ENCODE measurements around the gene CORO2B.

CORO2B gene

DNA sequence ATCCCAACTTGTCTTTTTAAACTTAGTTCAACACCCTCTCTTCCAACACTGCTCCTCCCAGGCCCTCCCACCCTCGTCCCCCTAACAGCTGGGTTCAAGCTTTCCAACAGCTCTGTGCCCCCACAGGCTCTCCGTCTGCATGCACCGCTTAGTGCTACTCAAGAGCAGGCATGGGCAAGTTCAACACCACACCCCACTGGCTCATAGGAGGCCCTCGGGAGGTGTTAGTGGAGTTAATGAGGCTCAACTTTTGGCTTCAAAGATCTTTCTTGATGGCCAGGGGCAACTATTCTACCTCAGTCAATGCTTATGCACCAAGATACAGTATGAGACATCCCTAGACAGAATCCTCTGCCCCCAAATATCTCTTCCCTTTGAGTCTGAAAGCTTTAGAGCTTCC is 127.5 kb downstream of the CORO2B start:
- peak; percentile 11 for DNase-seq

DNA sequence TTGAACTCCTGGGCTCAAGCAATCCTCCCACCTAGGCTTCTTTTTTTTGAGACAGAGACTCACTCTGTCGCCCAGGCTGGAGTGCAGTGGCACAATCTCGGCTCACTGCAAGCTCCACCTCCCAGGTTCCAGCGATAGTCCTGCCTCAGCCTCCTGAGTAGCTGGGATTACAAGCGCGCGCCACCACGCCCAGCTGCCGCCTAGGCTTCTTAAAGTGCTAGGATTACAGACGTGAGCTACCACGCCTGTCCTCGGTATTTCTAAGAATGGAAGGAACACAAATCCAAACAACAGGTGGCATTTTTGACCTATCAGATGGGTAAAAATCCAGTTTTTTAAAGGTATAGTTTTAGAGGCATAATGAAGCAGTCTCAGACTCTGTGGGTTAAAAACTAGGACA is 128.1 kb downstream of the CORO2B start:
- DNase-seq: peak; percentile 66

DNA sequence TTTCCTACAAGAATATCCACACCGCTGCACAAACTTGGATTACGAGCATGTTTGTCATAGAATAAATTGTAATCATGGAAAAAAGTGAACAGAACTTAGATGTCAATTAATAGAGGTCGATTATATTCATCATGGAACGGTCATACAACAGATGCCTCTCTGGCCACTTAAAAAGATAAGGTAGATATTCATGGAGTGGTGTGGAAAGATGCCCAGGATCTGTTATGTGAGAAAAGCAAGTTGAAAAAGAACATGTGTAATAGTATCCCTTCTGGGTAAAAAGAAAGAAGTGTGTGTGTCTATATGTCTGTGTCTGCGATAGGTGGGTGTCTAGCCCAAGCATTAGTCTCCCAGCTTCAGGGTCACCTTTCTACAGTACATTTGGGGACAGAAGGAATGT is 128.6 kb downstream of the CORO2B start:
- DNase-seq: no peak

DNA sequence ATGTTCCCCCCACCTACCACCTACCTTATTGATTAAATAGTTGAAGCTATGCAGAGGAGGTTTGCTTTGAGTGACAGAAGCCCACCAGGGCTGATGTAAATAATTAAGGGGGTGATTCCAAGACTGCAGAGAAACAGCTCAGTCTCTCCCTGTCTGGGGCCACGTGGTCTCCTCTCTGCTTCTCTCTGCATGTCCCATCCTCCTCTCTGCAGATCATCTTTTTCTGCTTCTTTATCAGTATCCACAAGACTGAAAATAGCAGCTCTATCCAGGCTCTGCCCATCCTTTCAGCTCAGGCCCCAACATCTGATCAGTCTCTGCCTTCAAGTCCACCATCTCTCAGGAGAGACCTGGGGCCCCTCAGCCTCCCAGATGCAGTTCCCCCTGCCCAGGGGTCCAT is 131.1 kb downstream of the CORO2B start:
- DNase-seq: peak; percentile 36

DNA sequence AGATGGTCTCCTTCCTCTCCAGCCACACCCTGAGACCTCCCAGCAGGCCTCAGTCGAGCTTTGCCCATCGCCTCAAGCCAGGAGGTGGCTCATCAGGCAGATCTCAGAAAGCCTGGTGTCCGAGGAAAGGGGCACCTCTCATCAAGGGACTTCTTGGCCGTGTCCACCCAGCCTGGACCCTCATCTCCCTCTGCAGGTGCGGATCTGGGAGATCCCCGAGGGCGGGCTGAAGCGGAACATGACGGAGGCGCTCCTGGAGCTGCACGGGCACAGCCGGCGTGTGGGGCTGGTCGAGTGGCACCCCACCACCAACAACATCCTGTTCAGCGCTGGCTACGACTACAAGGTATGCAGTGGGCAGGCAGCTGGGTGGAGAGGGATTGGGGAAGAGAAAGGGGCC is 131.7 kb downstream of the CORO2B start:
- DNase-seq: no peak

DNA sequence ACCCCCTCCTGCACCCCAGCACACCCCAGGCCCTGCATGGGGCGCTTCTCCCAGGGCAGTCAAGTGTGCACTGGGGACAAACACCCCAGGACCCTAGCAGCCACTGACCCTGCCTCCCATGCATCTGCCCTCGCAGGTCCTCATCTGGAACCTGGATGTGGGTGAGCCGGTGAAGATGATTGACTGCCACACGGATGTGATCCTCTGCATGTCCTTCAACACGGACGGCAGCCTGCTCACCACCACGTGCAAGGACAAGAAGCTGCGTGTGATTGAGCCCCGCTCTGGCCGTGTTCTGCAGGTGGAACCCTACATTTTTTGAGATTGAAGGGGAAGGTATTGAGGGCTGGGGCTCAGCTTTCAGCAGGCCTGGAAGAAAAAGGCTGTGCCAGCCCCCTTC is 132.6 kb downstream of the CORO2B start:
- DNase-seq: no peak

DNA sequence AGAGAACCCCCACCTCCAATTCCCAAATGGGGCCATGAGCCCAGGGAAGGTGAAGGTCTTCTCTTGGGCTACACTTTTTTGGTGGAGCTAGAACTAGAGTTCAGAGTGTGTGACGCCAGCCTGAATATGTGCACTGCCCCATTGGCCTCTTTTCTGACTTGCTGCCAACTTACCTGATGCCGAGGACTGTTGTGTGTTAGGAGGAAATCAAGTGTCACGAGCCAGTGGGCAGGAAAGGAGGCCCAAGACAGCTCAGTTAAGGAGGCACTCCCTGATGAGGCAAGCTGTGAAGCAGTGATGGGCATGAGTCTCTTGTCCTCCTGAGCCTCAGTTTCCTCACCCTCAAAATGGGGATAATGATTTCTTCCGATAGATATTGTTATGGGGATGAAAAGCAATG is 134.1 kb downstream of the CORO2B start:
- no peak for DNase-seq

DNA sequence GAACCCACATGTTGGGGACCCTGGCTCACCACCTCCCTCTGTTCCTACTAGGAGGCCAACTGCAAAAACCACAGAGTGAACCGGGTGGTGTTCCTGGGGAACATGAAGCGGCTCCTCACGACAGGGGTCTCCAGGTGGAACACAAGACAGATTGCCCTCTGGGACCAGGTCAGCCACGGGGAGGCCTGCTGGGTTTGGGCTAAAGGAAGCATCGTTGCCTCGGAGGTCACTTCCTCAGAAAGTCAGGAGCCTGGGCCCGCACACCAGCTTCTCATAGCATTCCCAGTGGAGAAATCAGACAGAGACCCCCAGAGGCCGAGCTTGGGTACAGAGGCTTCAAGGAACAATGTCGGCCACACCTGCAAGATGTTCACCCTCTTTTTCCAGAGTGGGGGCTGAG is 135.1 kb downstream of the CORO2B start:
- DNase-seq: no peak

DNA sequence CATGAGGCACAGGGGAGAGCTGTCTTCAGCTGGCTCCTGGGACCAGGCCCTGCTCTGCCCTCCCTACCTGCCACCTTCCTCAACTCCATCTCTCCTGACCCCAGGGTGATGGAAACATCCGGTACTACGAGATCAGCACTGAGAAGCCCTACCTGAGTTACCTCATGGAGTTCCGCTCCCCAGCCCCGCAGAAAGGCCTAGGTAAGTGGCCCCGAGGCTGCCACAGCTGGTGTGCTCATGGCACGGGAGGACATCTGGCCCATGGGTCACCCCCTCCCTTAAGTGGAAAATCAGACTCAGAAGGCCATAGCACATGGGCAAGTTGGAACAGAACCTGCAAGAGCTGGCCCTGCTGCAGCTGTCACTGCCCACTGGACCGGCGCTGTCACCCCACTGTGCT is 136.3 kb downstream of the CORO2B start:
- DNase-seq: no peak

DNA sequence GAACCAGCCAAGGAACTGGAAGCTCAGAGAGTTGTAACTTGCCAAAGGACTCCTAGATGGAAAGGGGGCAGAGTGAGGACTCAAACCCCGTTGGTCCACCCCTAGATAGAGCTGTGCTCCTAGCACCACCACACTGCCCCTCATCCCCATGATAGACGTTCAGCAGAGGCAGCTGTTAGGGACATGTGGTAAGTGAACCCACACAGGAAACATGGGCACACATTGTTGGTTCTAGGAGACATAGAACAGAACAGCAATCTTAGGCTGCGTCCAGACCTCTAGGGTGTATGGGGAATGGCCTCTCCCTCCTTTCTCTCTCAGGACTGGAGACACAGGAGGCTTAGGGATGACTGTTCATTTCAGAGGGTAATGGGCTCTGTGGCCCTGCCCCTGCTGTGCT is 139.2 kb downstream of the CORO2B start:
- DNase-seq: no peak

DNA sequence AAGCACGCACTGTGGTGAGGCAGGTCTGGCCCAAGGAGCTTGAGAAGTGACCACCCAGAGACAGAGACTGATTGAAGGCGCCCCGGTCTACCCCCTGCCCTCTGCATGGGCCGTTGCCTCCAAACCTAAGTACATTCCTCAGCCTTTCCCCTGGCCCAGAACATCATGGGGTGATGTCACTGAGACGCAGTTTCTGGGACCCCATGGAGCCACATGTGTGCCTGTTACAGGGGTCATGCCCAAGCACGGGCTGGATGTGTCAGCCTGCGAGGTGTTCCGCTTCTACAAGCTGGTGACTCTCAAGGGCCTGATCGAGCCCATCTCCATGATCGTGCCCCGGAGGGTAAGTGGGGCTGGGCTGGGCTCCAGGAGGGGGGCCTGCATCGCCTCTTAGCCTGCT is 139.7 kb downstream of the CORO2B start:
- no peak for DNase-seq

DNA sequence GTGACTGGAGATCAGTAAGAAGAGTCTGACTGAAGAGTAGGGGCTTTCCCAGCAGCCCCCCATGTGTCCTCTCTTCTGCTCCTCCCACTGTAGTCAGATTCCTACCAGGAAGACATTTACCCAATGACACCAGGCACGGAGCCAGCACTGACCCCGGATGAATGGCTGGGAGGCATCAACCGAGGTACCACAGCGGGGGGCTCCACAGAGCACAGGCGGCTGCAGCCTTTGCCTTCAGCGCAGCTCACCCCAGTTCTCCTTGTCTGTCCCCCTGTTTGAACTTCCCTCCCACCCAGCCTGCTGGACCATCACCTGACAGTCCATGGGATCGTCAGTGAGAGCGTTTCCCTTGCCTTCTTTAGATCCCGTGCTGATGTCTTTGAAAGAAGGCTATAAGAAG is 140.3 kb downstream of the CORO2B start:
- no peak for DNase-seq

DNA sequence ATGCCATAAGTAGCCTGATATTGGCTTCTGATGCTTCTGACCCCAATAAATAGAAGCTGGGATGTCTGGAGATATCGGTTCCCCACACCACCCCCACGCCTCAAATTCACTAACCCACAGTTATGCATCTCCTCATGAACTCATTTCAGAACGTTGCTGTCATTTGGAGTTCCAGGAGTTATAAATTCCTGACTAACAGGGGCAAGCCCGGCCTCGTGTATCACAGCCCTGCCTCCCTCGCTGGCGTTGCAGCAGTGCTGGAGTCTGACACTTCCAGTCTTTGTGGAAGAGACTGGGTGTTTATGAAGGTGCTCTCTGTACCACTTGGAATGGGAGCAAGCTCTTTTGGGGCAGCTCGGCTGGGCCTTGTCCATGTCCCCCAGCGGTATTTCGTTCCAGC is 140.9 kb downstream of the CORO2B start:
- DNase-seq: no peak

DNA sequence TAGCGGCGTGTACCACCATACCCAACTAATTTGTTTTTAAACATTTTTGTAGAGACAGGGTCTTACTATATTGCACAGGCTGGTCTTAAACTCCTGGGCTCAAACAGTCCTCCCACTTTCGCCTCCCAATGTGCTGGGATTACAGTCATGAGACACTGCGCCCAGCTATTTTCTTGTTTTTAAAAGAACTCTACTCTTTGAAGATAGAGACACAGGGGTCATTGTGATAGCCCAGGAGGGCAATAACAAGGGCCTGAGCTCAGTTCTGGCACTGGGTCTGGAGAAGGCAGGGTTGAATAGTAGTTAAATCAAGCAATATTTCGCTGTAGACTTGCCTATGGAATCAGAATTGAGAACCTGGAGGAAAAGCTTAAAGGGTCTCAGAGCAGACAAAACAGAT is 143.1 kb downstream of the CORO2B start:
- no peak for DNase-seq

DNA sequence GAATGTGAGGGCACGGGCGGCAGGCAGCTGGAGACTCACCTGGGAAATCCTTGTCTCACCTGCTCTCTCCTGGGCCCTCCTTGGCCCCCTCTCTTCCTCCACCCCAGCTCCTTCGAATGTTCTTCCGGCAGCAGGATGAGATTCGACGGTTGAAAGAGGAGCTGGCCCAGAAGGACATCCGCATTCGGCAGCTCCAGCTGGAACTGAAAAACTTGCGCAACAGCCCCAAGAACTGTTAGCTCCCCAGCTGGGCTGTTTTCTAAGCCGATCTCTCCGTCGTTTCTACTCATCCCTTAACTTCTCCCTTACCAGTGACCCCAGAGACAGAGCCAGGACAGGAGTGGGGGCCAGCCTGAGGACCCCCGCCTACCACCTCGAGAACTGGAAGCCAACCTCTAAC is 146.9 kb downstream of the CORO2B start:
- DNase-seq: no peak

DNA sequence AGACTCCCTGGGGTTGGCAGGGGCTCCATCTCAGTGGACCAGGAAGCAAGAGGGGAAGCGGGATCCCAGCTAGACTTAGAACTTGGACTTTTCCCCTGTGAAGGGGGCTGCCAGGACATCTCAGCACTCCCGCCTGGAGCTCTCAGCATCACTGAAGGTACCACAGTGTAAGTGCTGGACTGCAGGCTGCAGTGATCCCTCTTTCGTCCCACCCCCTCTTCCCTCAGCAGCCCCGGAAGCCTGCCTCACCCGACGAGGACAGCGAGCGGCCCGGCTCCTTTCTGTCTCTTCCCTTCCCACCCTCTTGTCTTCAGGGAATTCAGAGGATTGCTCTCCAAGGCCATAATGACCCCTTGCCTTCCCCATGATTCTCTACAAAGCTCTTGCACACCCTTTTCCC is 147.5 kb downstream of the CORO2B start:
- no peak for DNase-seq

DNA sequence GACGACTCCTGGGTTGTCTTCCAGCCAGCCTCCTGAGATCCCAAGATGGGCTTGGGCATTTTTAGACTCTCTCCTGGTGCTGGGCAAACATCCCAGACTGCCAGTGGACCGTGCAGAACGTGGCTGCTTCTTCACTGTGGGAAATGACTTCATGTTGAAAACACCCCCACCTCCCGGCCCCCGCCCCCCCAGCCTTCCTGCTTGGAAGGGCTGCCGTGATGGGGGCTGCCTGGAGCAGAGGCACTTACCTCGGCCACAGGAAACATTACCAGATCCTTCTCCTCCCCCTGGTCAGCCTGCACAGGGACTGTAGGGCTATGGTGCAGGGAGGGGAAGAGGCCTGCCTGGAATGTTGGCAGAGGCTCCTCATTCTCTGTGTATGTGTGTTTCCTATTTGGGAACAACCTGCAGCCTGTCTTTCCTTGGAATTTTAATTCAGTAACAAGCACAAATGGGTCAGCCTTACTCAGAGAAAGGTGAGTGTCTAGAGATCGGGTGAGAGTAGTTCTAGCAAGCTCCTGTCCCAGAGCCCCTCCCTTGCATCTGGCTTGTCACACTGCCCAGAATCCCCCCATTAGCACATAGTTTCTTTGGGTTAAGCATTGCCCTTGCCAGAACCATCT is 151.1 kb downstream of the CORO2B start:
- DNase-seq: no peak

DNA sequence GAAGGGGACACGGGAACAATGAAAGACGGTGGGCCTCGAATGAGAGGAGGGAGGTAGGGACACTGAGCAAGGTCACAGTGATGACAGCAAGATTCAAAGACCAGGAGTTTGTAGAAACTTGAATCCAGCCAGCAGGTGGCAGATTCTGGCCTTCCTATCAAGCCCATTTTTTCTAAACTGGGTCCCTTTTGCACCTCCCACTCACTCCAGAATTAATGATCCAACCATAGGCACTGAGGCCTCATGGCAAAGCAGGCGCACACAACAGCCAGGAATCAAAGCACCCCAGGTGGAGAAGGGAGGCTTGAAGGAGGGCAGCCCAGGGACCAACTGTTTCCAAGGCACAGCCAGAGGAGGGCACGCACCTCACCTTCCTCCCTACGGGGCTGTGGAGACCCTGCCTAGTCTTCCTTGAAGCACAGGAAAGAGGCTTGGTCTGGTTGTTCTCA is 151.7 kb downstream of the CORO2B start:
- DNase-seq: peak; percentile 61

DNA sequence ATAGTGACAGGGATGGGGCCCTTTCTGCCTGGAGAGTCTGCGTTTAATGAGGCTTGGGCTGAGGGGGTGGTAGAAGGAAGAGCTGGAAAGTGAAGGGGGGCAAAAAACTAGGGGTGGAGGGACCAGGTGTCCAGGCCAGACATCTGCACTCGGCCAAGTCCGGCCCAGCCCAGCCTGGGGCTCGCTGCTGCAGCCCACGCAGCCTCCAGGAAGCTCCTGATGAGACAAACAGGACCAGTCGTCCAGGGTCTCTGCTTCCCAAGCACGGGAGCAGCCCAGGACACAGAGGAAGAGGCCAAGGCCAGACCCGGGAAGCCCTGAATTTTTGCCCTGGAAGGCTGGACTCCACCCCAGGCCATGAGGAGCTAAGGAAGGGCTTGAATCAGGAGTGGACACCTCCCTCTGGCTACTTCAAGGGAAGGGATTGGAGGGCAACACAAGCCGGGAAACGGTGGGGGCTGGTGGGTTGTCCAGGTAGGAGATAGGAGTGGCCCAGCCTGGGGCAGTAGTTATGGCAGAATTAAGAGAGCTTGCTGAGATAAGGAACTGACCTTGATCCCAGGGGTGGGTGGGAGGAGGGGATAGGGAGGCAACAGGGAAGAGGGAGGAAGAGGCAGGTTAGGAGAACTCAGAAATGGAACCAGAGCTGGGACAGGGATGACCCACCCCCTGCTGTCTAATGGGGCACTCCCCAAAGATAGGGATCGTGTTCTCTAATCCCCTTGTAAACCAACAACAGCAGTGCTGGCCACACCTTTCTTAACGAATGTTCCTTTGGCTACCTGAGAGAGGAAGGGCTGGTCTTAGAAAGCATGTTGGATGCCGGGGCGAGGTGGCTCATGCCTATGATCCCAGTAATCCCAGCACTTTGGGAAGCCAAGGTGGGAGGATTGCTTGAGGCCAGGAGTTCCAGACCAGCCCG is 152.4 kb downstream of the CORO2B start:
- DNase-seq: no peak

DNA sequence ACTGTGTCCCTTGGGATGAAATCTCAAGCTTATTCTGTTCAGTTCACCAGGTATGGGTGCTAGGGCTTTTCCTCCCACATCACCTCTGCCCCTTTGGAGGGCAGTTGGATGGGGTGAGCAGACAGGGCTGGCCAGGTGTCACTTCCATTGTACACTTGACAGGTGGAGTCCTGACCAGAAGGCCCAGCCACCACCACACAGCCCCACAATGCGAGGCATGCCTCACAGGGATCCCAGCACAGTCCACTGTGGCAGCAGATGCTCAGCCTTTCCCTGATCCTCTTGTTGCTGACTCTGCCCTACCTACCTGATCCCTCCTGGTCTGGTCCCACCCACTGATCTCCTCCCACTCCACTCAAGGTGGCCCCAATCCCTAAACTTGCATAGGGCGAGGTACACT is 153.7 kb downstream of the CORO2B start:
- DNase-seq: no peak

DNA sequence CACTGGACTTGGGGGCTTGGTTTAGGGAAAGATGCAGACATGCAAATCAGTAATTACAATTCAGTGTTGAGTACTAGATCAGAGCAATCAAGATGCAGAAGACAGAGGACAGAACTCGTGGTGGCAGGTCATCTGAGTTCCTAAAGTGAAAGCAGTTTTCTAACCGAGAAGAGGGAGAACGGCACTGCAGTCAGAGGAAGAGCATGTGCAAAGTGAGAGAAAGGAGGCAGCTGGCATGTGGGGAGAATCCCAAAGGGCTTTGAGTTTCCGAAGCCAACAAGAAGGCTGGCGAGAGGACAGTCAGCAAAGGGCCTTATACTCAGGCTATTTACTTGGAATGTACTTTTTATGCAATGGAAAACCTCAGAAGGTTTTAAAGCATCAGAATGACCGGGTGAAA is 154.9 kb downstream of the CORO2B start:
- no peak for DNase-seq

DNA sequence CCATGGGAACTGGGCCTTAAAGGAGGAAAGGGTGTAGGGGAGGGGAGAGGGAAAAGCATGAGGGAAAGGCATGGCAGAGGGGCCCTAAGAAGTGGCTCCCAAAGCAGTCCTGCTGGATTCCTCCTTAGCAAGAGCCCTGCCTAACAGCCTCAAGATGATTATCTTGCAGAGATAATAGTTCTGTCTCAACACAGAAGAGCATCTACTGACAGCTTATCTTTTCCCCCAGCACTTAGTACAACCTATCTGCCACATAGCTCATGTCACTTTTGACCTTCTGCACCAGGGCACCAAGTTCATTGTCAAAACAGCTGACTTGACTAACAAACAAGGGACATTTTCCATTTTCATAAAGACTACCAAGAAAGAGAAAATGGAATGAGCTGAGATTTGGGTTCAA is 155.6 kb downstream of the CORO2B start:
- peak; percentile 66 for DNase-seq

DNA sequence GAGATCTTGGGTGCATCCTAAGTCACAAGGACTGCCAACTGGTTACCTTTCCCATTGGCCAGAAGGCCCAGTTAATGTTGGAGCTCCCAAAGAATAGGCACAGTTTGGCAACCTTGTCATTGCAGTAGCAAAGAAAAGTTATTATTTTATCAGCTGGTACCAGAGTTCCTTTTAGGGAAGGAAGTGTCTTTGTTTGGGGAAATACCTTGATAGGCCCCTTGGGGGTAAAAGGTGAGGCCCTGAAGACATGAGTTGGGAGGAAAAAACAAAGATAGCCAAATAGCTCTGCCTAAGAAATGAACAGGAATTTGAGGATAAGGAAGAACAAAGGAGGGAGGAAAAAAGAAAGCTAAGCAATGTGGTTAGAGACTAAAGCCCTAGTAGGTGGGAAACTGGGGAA is 156.1 kb downstream of the CORO2B start:
- no peak for DNase-seq

DNA sequence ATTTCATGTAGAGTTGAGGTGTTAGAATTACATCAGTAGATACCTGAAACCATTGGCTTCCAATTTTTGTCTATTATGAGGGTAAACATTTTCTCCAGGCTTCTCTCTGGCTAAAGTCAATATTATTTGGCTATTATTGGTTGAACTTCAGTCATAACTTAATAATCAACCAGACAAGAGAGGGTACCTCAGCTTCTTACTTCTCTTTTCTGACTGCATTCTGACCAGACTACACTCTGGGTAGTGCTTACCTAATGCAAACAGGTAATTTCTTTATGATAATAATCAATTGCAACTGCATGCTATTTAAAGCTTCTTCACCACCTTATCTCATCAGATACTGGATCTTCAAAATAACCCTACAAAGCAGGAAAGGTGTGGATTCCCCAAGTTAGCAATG is 156.8 kb downstream of the CORO2B start:
- DNase-seq: no peak
